ENCODE measurements around the gene TBK1.

Gene TBK1

GRCh38 chr12:64452559-64453329 lies 824 bp downstream of the TBK1 start:
- peak; percentile 77 for DNase-seq (ENCODE audit: low spot score)

- peak; percentile 36 for DNase-seq (ENCODE audit: low spot score)
Observed at GRCh38 chr12:64455506-64455905, 3.6 kb downstream of the TBK1 start.

GRCh38 chr12:64456119-64456518 lies 4.2 kb downstream of the TBK1 start:
- DNase-seq (ENCODE audit: low spot score): no peak

- peak; percentile 75 for DNase-seq (ENCODE audit: low spot score)
Observed at GRCh38 chr12:64457032-64457431, 5.1 kb downstream of the TBK1 start.

- DNase-seq (ENCODE audit: low spot score): peak; percentile 43
Observed at GRCh38 chr12:64457466-64457865, 5.5 kb downstream of the TBK1 start.

- DNase-seq (ENCODE audit: low spot score): no peak
Observed at GRCh38 chr12:64457923-64458322, 6.0 kb downstream of the TBK1 start.

GRCh38 chr12:64459394-64459891 lies 7.5 kb downstream of the TBK1 start:
- peak; percentile 37 for DNase-seq (ENCODE audit: low spot score)

GRCh38 chr12:64461634-64462414 lies 9.9 kb downstream of the TBK1 start:
- no peak for DNase-seq (ENCODE audit: low spot score)

- DNase-seq (ENCODE audit: low spot score): peak; percentile 17
Observed at GRCh38 chr12:64466178-64466577, 14.3 kb downstream of the TBK1 start.

- no peak for DNase-seq (ENCODE audit: low spot score)
Observed at GRCh38 chr12:64468966-64469365, 17.0 kb downstream of the TBK1 start.

GRCh38 chr12:64469455-64470142 lies 17.7 kb downstream of the TBK1 start:
- DNase-seq (ENCODE audit: low spot score): no peak

- DNase-seq (ENCODE audit: low spot score): no peak
Observed at GRCh38 chr12:64470495-64470894, 18.6 kb downstream of the TBK1 start.

GRCh38 chr12:64473176-64473575 lies 21.3 kb downstream of the TBK1 start:
- DNase-seq (ENCODE audit: low spot score): no peak

GRCh38 chr12:64475518-64475917 lies 23.6 kb downstream of the TBK1 start:
- DNase-seq (ENCODE audit: low spot score): no peak

GRCh38 chr12:64476844-64477243 lies 24.9 kb downstream of the TBK1 start:
- no peak for DNase-seq (ENCODE audit: low spot score)

GRCh38 chr12:64478661-64479060 lies 26.7 kb downstream of the TBK1 start:
- DNase-seq (ENCODE audit: low spot score): no peak

- DNase-seq (ENCODE audit: low spot score): no peak
Observed at GRCh38 chr12:64480148-64480547, 28.2 kb downstream of the TBK1 start.

- DNase-seq (ENCODE audit: low spot score): no peak
Observed at GRCh38 chr12:64486657-64487056, 34.7 kb downstream of the TBK1 start.

GRCh38 chr12:64491718-64492117 lies 39.8 kb downstream of the TBK1 start:
- no peak for DNase-seq (ENCODE audit: low spot score)

- no peak for DNase-seq (ENCODE audit: low spot score)
Observed at GRCh38 chr12:64493513-64493912, 41.6 kb downstream of the TBK1 start.

GRCh38 chr12:64494998-64495729 lies 43.2 kb downstream of the TBK1 start:
- DNase-seq (ENCODE audit: low spot score): no peak

- DNase-seq (ENCODE audit: low spot score): no peak
Observed at GRCh38 chr12:64496839-64497400, 45.0 kb downstream of the TBK1 start.
